Activated T-cell treated with anti-CD3 and anti-CD28 coated beads, Interleukin-2, amount 50 U/mL, for 48 hours (primary cell): ENCODE results near the gene GLTPD2.
"Not testable (repeated sequence)": the region's sequence is repeated elsewhere in the genome, so short reads cannot be mapped to it uniquely, and the experiment has no call there.

Source experiments
- DNase-seq, 2 experiments: peaks; one replicate each; pipeline ENCODE4 v3.0.0-alpha.2; 2020

Gene GLTPD2

GRCh38 chr17:4811471-4811870 is 22.7 kb downstream of the GLTPD2 start:
- DNase-seq: no peak

DNA sequence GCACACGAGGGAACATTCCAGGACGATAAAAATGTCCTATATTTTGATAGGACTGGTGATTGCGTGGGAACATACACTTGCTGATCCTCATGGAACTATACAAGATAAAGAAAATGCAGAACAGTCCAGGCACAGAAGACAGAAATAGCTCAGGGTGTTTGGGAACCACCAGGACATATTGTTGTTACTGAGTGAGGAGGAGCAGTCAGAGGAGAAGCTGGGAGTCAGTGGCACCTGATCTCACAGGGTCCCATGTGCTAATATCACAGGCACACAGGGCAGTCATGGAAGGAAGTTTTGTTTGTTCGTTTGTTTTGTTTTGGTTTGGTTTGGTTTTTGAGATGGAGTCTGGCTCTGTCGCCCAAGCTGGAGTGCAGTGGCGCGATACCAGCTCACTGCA is 23.9 kb downstream of the GLTPD2 start:
- DNase-seq: no peak

GRCh38 chr17:4815043-4815675 is 26.4 kb downstream of the GLTPD2 start:
- DNase-seq: no peak

GRCh38 chr17:4816826-4817225 is 28.1 kb downstream of the GLTPD2 start:
- DNase-seq: no peak

GRCh38 chr17:4818276-4818675 is 29.5 kb downstream of the GLTPD2 start:
- DNase-seq: no peak

- DNase-seq: no peak
Observed at GRCh38 chr17:4822835-4823234, 34.1 kb downstream of the GLTPD2 start.

DNA sequence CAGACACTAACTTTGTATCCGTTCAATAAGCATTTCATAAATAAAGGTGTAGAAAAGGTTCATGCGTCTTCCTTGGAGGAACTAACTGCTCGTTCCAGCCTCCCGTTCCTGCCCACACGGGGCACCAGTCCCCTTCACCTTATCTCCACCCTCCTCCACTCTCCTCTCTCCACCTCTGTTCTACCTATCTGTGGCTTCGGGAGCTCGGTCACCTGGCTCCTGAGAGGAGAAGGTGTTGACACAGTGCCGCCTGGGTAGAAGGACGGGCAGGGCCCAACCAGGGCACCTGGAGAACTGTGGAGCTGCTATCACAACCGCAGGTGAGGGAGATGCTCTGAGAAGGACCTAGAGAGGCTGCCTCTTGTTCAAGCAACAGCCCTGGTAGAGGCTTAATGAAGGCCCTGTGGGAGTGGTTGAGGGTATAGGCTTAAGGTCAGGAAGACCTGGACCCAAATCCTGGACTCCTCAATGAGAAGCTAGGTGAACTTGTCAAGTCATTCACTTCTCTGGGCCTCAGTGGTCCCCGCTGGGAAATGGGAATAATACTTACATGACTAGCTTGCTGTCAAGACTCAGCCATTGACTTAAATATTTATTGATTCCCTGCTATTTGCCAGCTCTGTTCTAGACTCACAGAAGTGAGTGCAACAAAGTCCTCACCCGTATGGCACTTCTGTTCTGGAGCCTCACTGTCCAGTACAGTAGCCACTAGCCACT is 34.8 kb downstream of the GLTPD2 start:
- no peak for DNase-seq

GRCh38 chr17:4827399-4827798 is 38.6 kb downstream of the GLTPD2 start:
- DNase-seq: no peak

- not testable (repeated sequence) for DNase-seq
Observed at GRCh38 chr17:4832829-4833177, 44.0 kb downstream of the GLTPD2 start.

- DNase-seq: peak; percentile 89 to 93
Observed at GRCh38 chr17:4833178-4833940, 44.6 kb downstream of the GLTPD2 start, which contains the start of gene MINK1. Gene MINK1 (plus strand): TSS chr17:4833340. CDS start chr17:4833584, 244 bp downstream.

DNA sequence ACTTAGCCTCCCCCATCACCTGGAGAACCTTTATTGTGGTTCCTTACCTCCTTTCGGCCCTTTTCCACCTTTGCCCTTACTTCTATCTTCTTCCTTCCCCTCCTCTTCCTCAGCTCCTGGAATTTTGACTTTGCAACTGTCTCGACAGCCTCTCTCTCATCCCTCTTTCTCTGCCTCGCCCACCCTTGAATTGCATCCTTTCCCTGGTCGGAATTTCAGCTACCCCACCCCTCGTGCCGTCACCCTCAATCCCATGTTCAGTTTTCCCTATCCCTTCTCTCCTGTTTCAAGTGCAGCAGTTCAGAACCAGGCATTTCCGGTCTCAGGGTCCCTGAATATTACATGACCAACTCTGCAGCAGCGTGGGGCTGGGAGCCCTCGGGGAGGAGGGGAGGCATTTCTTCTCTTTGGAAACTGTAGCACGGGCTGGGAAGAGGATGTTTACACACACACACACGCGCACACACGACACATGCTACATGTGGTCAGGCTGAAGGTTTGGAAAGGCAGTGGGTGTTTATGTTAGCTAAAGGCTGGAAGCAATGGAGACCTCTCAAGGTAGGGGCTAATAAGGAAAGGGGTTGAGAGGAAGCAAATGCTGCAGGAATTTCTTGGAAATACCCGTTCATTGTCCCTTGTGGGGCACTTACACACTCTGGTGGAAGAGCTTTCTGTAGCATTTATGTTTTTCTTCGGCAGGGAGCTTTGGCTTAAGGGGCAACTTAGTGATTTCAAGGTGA is 45.3 kb downstream of the GLTPD2 start:
- peak; percentile 28 to 31 for DNase-seq

DNA sequence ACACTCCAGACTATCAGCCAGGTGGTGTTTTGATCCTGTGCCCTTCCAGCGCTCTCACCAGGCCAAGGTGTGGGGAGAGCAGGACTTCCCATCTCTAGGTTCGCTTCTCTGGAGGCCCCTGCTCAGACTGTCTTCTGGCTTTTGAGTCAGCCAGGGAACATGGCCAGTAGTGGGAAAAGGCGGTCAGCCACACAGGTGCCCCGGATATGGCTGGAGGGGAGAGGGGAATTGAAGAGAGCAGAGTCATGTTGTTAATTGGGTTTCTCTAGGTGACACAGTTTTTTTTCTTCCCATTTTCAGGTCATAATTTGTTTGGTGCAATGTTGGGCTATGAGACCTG is 45.9 kb downstream of the GLTPD2 start:
- DNase-seq: no peak

GRCh38 chr17:4836221-4836620 is 47.5 kb downstream of the GLTPD2 start:
- DNase-seq: no peak

DNA sequence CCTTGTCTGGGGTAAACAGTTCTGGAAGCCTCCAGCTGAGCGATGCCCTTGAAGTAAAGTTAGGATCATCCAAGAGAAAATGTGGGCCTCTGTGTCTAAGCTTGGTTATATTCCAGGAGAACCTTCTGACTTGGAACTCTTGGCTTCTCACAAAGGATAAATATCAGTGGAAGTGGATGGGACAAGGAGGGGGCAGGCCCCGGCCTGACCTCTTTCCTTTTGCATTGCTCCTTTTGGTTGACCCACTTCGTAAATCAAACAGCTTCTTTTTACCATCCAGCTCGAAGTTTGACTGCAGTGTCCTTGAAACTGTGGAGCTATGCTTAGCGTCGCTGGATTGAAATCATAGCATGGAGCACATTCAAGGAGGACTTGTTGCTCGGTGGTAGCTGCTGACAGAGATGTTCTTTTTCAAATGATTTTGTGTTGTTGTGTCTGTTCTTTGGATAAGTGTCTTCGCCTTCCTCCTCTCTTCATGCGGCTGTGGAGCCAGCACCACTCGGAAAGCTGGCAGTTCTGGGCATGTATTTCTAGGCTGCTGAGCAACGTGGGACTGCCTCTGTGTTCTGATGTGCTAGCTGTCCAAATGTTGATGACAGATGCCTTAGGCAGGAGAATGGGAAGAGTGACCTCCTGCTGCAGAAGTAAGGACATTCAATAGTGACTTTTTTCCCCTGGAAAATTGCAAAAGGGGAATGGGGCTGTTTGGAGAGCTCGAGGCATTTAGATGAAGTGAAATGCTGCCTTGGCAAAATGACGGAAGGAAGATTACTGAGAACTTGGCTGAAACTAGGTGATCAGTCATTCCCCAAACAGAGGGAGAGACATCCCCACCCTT is 48.9 kb downstream of the GLTPD2 start:
- no peak for DNase-seq

DNA sequence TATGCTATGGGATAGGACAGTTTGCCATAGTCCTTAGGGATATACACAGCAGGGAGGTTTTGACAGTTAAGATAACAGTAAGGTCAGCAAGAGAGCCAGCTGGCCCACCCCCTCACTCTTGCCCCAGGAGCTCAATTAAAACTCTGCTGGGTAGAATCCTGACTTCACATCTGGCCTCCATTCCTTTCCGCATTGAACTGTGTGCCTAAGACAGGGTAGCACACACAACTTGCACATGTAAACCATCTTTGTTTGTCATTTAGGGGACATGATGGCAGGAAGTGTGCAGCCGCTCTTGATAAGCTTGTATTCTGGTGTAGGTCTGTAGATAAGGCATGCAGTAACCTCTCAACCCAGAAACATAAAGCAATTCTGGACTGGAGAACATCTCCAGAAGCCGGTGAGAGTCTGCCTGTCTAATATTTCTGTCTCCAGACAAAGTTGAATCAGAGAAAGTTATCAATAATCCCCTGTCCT is 49.6 kb downstream of the GLTPD2 start:
- DNase-seq: no peak

GRCh38 chr17:4839221-4839620 is 50.5 kb downstream of the GLTPD2 start:
- DNase-seq: no peak
